Measurements from ENCODE around the gene UXS1.

- TF ChIP-seq, protein P1, sequence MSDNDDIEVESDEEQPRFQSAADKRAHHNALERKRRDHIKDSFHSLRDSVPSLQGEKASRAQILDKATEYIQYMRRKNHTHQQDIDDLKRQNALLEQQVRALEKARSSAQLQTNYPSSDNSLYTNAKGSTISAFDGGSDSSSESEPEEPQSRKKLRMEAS (IDR thresholded peaks at IDR 0.05; ENCODE audit: insufficient read depth, insufficient read length), result no peak
- TF ChIP-seq, protein P2, sequence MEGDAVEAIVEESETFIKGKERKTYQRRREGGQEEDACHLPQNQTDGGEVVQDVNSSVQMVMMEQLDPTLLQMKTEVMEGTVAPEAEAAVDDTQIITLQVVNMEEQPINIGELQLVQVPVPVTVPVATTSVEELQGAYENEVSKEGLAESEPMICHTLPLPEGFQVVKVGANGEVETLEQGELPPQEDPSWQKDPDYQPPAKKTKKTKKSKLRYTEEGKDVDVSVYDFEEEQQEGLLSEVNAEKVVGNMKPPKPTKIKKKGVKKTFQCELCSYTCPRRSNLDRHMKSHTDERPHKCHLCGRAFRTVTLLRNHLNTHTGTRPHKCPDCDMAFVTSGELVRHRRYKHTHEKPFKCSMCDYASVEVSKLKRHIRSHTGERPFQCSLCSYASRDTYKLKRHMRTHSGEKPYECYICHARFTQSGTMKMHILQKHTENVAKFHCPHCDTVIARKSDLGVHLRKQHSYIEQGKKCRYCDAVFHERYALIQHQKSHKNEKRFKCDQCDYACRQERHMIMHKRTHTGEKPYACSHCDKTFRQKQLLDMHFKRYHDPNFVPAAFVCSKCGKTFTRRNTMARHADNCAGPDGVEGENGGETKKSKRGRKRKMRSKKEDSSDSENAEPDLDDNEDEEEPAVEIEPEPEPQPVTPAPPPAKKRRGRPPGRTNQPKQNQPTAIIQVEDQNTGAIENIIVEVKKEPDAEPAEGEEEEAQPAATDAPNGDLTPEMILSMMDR (IDR thresholded peaks at IDR 0.05; ENCODE audit: extremely low read depth in 1 of 2, insufficient read depth in 1 of 2, low read depth in 1 of 2, low read length in 2 of 2), result no peak
- TF ChIP-seq POLR2A (IDR thresholded peaks at IDR 0.05; ENCODE audit: low read depth, low read length) (no peak), MYC (IDR thresholded peaks at IDR 0.05; ENCODE audit: low read depth, low read length) (no peak), POLR2AphosphoS5 (IDR thresholded peaks at IDR 0.05; ENCODE audit: insufficient read depth, low read depth, low read length) (no peak), EZH2 (IDR thresholded peaks at IDR 0.05; ENCODE audit: borderline replicate concordance, low read depth, low read length, severe bottlenecking) (no peak), JUN (IDR thresholded peaks at IDR 0.05; ENCODE audit: borderline replicate concordance, insufficient read depth, insufficient read length, low read depth) (no peak), GATA2 (IDR thresholded peaks at IDR 0.05; ENCODE audit: insufficient read depth, insufficient read length, low read depth, low read length) (no peak), FOS (IDR thresholded peaks at IDR 0.05; ENCODE audit: borderline replicate concordance, insufficient read depth, low read length) (no peak)
Observed at GRCh38 chr2:106124106-106124756, 69.9 kb downstream of the UXS1 start.
